ENCODE results near the gene RAB8B.
"Not testable (repeated sequence)": the region's sequence is repeated elsewhere in the genome, so short reads cannot be mapped to it uniquely, and the experiment has no call there.

Gene RAB8B

GRCh38 chr15:63203451-63204090, 14.2 kb downstream of the RAB8B start:
- H3K9ac ChIP-seq (ENCODE audit: low read depth in 1 of 2, low read length in 2 of 2), result no peak overlapping the region
- H3K36me3 ChIP-seq (ENCODE audit: control insufficient read depth in 2 of 2, insufficient read depth in 2 of 2, low read length in 2 of 2), result no peaks in the 10 kb centered on the region
- no peaks in the 10 kb centered on the region for H3K4me1 ChIP-seq (ENCODE audit: control insufficient read depth in 2 of 2, insufficient read depth in 2 of 2, low read length in 2 of 2)
- H3K27me3 ChIP-seq (ENCODE audit: control insufficient read depth in 2 of 2, insufficient read depth in 2 of 2, low read length in 2 of 2), result no peaks in the 10 kb centered on the region
- H3K27ac ChIP-seq (ENCODE audit: low read depth in 2 of 2, low read length in 2 of 2), result no peak overlapping the region
- H3K9me3 ChIP-seq (ENCODE audit: control insufficient read depth in 2 of 2, low read length in 2 of 2), result no peaks in the 10 kb centered on the region
- no peak overlapping the region for H3K4me3 ChIP-seq (ENCODE audit: low read length in 2 of 2)

- Histone ChIP-seq H3K27me3 (ENCODE audit: control insufficient read depth in 2 of 2, insufficient read depth in 2 of 2, low read length in 2 of 2) (no peaks in the 10 kb centered on the region), H3K36me3 (ENCODE audit: control insufficient read depth in 2 of 2, insufficient read depth in 2 of 2, low read length in 2 of 2) (no peaks in the 10 kb centered on the region), H3K4me1 (ENCODE audit: control insufficient read depth in 2 of 2, insufficient read depth in 2 of 2, low read length in 2 of 2) (no peaks in the 10 kb centered on the region), H3K9ac (ENCODE audit: low read depth in 1 of 2, low read length in 2 of 2) (no peak overlapping the region), H3K4me3 (ENCODE audit: low read length in 2 of 2) (no peak overlapping the region), H3K27ac (ENCODE audit: low read depth in 2 of 2, low read length in 2 of 2) (no peak overlapping the region), H3K9me3 (ENCODE audit: control insufficient read depth in 2 of 2, low read length in 2 of 2) (no peaks in the 10 kb centered on the region)
Measured at GRCh38 chr15:63206079-63206478, 16.7 kb downstream of the RAB8B start.

- H3K9me3 ChIP-seq (ENCODE audit: control insufficient read depth in 2 of 2, low read length in 2 of 2); H3K9ac ChIP-seq (ENCODE audit: low read depth in 1 of 2, low read length in 2 of 2); H3K36me3 ChIP-seq (ENCODE audit: control insufficient read depth in 2 of 2, insufficient read depth in 2 of 2, low read length in 2 of 2); H3K4me1 ChIP-seq (ENCODE audit: control insufficient read depth in 2 of 2, insufficient read depth in 2 of 2, low read length in 2 of 2); H3K4me3 ChIP-seq (ENCODE audit: low read length in 2 of 2); H3K27me3 ChIP-seq (ENCODE audit: control insufficient read depth in 2 of 2, insufficient read depth in 2 of 2, low read length in 2 of 2); H3K27ac ChIP-seq (ENCODE audit: low read depth in 2 of 2, low read length in 2 of 2): not testable (repeated sequence)
Measured at GRCh38 chr15:63208824-63209223, 19.4 kb downstream of the RAB8B start.

GRCh38 chr15:63210151-63211091, 21.0 kb downstream of the RAB8B start:
- H3K27me3 ChIP-seq (ENCODE audit: control insufficient read depth in 2 of 2, insufficient read depth in 2 of 2, low read length in 2 of 2), result no peaks in the 10 kb centered on the region
- no peaks in the 10 kb centered on the region for H3K36me3 ChIP-seq (ENCODE audit: control insufficient read depth in 2 of 2, insufficient read depth in 2 of 2, low read length in 2 of 2)
- H3K4me1 ChIP-seq (ENCODE audit: control insufficient read depth in 2 of 2, insufficient read depth in 2 of 2, low read length in 2 of 2), result peaks cover 0 to 9% of the 10 kb centered on the region in 2 donors
- H3K4me3 ChIP-seq (ENCODE audit: low read length in 2 of 2), result no peak overlapping the region
- no peak overlapping the region for H3K27ac ChIP-seq (ENCODE audit: low read depth in 2 of 2, low read length in 2 of 2)
- H3K9me3 ChIP-seq (ENCODE audit: control insufficient read depth in 2 of 2, low read length in 2 of 2), result no peaks in the 10 kb centered on the region
- no peak overlapping the region for H3K9ac ChIP-seq (ENCODE audit: low read depth in 1 of 2, low read length in 2 of 2)

GRCh38 chr15:63211092-63211490, 21.7 kb downstream of the RAB8B start:
- no peak overlapping the region for H3K4me3 ChIP-seq (ENCODE audit: low read length in 2 of 2)
- H3K4me1 ChIP-seq (ENCODE audit: control insufficient read depth in 2 of 2, insufficient read depth in 2 of 2, low read length in 2 of 2), result peaks cover 0 to 9% of the 10 kb centered on the region in 2 donors
- no peaks in the 10 kb centered on the region for H3K36me3 ChIP-seq (ENCODE audit: control insufficient read depth in 2 of 2, insufficient read depth in 2 of 2, low read length in 2 of 2)
- H3K27me3 ChIP-seq (ENCODE audit: control insufficient read depth in 2 of 2, insufficient read depth in 2 of 2, low read length in 2 of 2), result no peaks in the 10 kb centered on the region
- no peak overlapping the region for H3K27ac ChIP-seq (ENCODE audit: low read depth in 2 of 2, low read length in 2 of 2)
- H3K9ac ChIP-seq (ENCODE audit: low read depth in 1 of 2, low read length in 2 of 2), result no peak overlapping the region
- no peaks in the 10 kb centered on the region for H3K9me3 ChIP-seq (ENCODE audit: control insufficient read depth in 2 of 2, low read length in 2 of 2)

GRCh38 chr15:63211549-63211948, 22.1 kb downstream of the RAB8B start:
- H3K4me3 ChIP-seq (ENCODE audit: low read length in 2 of 2), result no peak overlapping the region
- H3K4me1 ChIP-seq (ENCODE audit: control insufficient read depth in 2 of 2, insufficient read depth in 2 of 2, low read length in 2 of 2), result peaks cover 0 to 9% of the 10 kb centered on the region in 2 donors
- no peaks in the 10 kb centered on the region for H3K9me3 ChIP-seq (ENCODE audit: control insufficient read depth in 2 of 2, low read length in 2 of 2)
- no peaks in the 10 kb centered on the region for H3K36me3 ChIP-seq (ENCODE audit: control insufficient read depth in 2 of 2, insufficient read depth in 2 of 2, low read length in 2 of 2)
- H3K27ac ChIP-seq (ENCODE audit: low read depth in 2 of 2, low read length in 2 of 2), result no peak overlapping the region
- H3K9ac ChIP-seq (ENCODE audit: low read depth in 1 of 2, low read length in 2 of 2), result no peak overlapping the region
- no peaks in the 10 kb centered on the region for H3K27me3 ChIP-seq (ENCODE audit: control insufficient read depth in 2 of 2, insufficient read depth in 2 of 2, low read length in 2 of 2)

GRCh38 chr15:63212050-63213004, 22.9 kb downstream of the RAB8B start:
- Histone ChIP-seq H3K4me1 (ENCODE audit: control insufficient read depth in 2 of 2, insufficient read depth in 2 of 2, low read length in 2 of 2) (peaks cover 0 to 9% of the 10 kb centered on the region in 2 donors), H3K36me3 (ENCODE audit: control insufficient read depth in 2 of 2, insufficient read depth in 2 of 2, low read length in 2 of 2) (no peaks in the 10 kb centered on the region), H3K9me3 (ENCODE audit: control insufficient read depth in 2 of 2, low read length in 2 of 2) (no peaks in the 10 kb centered on the region), H3K9ac (ENCODE audit: low read depth in 1 of 2, low read length in 2 of 2) (no peak overlapping the region), H3K4me3 (ENCODE audit: low read length in 2 of 2) (no peak overlapping the region), H3K27ac (ENCODE audit: low read depth in 2 of 2, low read length in 2 of 2) (peak overlapping the region; percentile 32 to 41), H3K27me3 (ENCODE audit: control insufficient read depth in 2 of 2, insufficient read depth in 2 of 2, low read length in 2 of 2) (no peaks in the 10 kb centered on the region)

GRCh38 chr15:63218100-63218808, 28.8 kb downstream of the RAB8B start:
- H3K9me3 ChIP-seq (ENCODE audit: control insufficient read depth in 2 of 2, low read length in 2 of 2), result no peaks in the 10 kb centered on the region
- H3K4me1 ChIP-seq (ENCODE audit: control insufficient read depth in 2 of 2, insufficient read depth in 2 of 2, low read length in 2 of 2), result peaks cover 2 to 3% of the 10 kb centered on the region in 2 donors
- H3K9ac ChIP-seq (ENCODE audit: low read depth in 1 of 2, low read length in 2 of 2), result no peak overlapping the region
- H3K4me3 ChIP-seq (ENCODE audit: low read length in 2 of 2), result no peak overlapping the region
- H3K27me3 ChIP-seq (ENCODE audit: control insufficient read depth in 2 of 2, insufficient read depth in 2 of 2, low read length in 2 of 2), result no peaks in the 10 kb centered on the region
- H3K36me3 ChIP-seq (ENCODE audit: control insufficient read depth in 2 of 2, insufficient read depth in 2 of 2, low read length in 2 of 2), result no peaks in the 10 kb centered on the region
- H3K27ac ChIP-seq (ENCODE audit: low read depth in 2 of 2, low read length in 2 of 2), result peak overlapping the region in 1 of 2 donors; percentile 7

GRCh38 chr15:63219196-63219710, 29.8 kb downstream of the RAB8B start:
- Histone ChIP-seq H3K36me3 (ENCODE audit: control insufficient read depth in 2 of 2, insufficient read depth in 2 of 2, low read length in 2 of 2) (no peaks in the 10 kb centered on the region), H3K27me3 (ENCODE audit: control insufficient read depth in 2 of 2, insufficient read depth in 2 of 2, low read length in 2 of 2) (no peaks in the 10 kb centered on the region), H3K27ac (ENCODE audit: low read depth in 2 of 2, low read length in 2 of 2) (no peak overlapping the region), H3K4me3 (ENCODE audit: low read length in 2 of 2) (no peak overlapping the region), H3K9ac (ENCODE audit: low read depth in 1 of 2, low read length in 2 of 2) (no peak overlapping the region), H3K9me3 (ENCODE audit: control insufficient read depth in 2 of 2, low read length in 2 of 2) (no peaks in the 10 kb centered on the region), H3K4me1 (ENCODE audit: control insufficient read depth in 2 of 2, insufficient read depth in 2 of 2, low read length in 2 of 2) (peaks cover 2 to 3% of the 10 kb centered on the region in 2 donors)

Data from mucosa of rectum (tissue), 2 donors.